Raji (cell line): Measurements from ENCODE around the gene DLG4.

ENCODE experiments used
- POLR2A ChIP-seq: IDR thresholded peaks from 2 replicates; pipeline ENCODE4 v1.6.1; 2011; ENCODE audit warnings: low read depth, low read length, control low read depth; ENCODE audit not compliant: insufficient read depth

The DLG4 gene

DNA sequence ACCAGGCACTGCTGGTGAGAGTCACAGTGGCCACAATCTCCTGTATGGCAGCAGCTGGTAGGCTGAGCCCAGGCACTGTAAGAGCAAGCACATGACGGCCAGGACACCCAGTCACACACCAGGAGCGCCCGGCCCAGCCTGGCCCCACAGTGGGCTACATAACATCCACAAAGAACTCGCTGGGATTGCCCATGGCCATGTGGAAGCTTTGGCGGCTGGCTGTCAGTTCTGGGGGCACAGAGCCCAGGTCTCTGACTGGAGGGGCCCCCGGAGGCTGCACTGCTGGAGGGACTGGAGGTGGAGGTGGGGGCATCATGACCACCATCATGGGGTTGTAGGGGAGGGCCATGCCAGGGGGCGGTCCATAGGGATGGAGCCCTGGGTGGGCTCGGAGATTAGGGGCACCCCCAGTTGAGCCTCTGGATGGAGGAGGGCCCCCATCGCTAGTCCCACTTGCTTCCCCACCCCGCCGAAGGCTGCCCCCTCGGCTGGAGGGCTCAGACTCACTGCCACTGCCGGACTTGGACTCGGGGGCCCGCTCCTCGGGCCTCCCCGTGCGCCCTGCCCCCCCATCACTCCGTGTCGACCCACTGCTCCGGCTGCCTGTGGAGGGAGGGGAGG lies 6.2 kb upstream of the DLG4 start:
- TF ChIP-seq POLR2A, result no peak

DNA sequence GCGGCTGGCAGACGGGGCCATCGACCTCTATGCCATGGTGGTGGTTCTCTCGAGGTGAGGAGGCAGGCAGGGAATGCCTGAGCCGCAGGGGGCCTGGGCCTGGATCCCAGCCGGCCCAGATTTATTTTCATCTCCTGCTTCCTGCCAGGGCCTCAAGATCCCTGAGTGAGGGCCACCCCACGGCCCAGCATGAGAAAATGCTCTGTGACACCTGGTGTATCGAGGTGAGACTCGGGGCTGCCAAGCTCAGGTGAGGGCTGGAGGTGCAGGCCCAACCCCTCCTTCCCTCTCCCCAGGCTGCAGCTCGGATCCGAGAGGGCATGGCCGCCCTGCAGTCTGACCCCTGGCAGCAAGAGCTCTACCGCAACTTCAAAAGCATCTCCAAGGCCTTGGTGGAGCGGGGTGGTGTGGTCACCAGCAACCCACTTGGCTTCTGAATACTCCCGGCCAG lies 5.0 kb upstream of the DLG4 start:
- TF ChIP-seq POLR2A, result no peak

DNA sequence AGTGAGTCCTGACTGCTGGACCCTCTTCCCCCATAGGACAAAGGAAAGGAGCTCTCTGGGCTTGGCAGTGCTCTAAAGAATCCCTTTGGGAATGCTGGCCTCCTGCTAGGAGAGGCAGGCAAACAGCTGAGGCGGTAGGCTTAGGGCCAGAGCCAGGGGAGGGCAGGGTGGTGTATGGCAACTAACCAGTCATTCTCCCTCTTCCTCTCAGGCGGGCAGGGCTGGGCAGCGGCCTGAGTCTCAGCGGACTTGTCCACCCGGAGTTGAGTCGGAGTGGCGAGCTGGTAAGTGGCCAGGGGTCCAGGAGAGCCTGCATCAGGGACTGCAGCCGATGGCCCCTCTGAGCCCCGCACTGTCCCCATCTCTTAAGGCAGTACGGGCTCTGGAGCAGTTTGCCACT lies 4.5 kb upstream of the DLG4 start:
- TF ChIP-seq POLR2A, result no peak

DNA sequence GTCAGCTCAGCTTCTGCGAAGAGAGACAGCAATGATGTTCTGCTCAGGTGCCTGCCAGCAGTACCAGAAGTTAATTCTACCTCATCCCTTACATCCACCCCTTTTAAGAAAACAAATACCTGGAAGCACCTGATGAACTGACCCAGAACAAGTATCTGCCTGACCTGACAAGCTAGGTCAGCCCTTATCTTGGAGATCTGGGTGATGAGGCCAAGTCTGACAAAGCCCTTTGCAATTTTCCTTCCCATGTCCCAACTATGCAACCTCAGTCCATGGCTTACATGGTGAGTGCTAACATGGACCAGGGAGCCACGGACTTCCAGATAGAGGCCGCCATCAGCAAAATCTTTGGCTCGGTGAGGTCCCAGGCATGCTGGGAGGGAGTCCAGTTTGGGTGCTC lies 3.7 kb upstream of the DLG4 start:
- no peak for TF ChIP-seq POLR2A

DNA sequence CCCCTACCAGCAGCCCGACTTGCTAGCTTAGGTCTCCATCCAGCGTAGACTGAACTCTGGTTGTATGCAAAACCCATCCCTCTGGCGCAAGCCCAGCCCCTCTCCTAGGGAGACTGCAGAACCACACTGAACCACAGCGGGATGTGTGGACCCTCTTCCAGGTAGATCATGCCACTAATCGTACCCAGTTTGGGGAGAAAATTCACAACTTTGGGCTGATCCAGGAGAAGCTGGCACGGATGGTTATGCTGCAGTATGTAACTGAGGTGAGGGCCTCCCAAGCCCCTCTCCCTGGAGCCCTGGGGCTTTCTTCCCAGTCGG lies 3.3 kb upstream of the DLG4 start:
- TF ChIP-seq POLR2A, result no peak; the same call in 1 of the 2 replicates

DNA sequence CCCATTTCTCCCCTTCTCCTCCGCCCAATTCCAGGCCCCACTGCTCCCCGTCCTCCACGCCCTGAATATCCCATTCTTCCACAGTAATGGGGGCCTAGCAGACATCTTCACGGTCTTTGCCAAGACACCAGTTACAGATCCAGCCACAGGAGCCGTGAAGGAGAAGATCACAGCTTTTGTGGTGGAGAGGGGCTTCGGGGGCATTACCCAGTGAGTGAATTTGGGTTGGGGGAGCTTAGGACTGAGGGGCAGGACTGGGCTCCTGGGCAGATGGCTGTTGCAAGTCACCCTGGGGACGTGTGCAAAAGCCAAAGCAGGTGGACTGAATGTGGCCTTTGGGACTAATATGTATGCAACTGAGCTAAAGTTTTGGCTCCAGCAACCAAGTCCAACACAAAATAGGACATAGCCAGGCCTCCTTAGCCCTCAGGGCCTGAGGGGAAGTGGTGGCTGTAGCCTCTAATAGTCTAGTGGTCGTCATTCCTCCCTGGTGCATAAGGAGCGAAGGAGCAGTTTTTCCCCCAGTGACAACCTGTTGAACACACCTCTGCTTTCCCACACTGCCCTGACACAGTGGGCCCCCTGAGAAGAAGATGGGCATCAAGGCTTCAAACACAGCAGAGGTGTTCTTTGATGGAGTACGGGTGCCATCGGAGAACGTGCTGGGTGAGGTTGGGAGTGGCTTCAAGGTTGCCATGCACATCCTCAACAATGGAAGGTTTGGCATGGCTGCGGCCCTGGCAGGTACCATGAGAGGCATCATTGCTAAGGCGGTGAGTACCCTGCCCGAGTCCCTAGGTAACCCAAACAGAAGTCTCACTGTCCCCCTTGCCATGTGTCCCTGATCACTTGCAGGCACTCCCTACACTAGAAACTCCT lies 2.7 kb upstream of the DLG4 start:
- peak; percentile 16; the same call in 1 of the 2 replicates for TF ChIP-seq POLR2A

DNA sequence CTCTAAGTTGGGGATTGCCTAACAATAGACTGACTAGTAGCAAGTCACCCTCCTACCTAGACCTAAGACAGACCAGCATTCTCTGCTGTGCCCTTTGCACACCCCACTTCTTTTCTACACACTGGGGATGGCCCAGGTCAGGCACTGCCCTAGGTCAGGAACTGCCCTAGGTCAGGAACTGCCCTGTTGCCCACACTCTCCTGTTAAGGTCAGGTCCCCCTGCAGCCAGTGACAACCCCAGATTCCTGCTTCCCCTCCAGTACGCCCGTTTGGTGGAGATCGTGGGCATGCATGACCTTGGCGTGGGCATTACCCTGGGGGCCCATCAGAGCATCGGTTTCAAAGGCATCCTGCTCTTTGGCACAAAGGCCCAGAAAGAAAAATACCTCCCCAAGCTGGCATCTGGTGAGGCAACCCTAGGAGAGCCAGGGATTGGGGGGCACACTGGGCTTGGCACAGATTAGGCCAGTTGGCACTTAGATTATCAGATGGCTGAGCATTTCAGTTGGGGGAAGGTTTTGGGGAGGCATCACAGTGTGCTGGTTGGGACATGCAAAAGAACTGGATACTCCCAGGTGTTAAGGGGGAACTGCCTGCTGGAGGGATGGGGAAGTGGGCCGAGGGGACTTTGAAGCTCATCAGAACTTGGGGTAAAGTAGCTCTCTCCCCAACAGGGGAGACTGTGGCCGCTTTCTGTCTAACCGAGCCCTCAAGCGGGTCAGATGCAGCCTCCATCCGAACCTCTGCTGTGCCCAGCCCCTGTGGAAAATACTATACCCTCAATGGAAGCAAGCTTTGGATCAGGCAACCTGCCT lies 1.8 kb upstream of the DLG4 start:
- peak; percentile 19; the same call in 1 of the 2 replicates for TF ChIP-seq POLR2A

DNA sequence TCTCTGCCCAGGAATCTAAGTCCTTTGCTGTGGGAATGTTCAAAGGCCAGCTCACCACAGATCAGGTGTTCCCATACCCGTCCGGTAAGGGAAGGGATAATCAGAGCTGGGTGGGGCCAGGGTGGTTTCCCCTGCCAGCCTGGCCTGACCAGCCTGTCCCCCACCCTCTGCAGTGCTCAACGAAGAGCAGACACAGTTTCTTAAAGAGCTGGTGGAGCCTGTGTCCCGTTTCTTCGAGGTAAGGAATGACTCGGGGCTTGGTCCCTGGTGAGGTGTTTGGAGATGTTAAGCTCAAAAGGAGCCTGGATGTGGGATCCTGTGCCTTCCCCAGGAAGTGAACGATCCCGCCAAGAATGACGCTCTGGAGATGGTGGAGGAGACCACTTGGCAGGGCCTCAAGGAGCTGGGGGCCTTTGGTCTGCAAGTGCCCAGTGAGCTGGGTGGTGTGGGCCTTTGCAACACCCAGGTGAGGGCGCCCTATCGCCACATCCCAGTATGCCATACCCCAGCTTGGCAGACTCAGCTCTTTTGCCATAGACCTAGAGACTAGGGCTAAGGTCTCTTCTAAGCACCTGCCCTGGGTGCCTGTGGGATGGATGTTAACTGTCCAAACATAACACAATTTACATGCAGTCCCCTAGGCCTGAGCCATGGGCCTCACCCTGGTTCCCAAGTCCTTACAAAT lies 1.1 kb upstream of the DLG4 start:
- TF ChIP-seq POLR2A, result peak; percentile 26; the same call in 1 of the 2 replicates

DNA sequence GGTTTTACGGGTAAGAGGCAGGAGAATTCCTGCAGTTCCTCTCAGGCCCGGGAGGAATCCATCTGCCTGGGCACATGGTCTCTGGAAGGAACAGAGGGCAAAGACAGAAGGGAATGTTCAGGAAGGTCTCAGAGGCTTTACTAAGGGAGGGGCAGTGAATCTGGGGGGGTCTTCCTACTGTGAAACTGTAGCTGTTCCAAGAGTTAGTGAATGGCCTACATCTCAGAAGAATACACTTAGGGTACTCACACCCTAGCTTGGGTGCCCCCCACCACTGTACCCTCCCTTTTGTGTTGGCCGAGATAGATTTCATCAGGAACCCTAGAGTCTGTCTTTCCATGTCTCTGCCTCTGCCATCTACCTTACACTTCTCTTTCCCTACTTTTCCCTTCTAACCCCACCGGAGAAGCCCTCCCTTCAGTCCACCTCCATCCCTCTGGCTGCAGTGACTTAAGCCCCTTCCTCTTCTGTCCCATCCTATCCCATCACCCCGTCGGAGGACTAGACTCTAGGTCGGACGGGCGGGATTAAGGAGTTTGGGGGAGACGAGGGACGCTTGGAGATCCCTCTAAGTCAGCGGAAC lies 316 bp downstream of the DLG4 start:
- TF ChIP-seq POLR2A, result no peak

DNA sequence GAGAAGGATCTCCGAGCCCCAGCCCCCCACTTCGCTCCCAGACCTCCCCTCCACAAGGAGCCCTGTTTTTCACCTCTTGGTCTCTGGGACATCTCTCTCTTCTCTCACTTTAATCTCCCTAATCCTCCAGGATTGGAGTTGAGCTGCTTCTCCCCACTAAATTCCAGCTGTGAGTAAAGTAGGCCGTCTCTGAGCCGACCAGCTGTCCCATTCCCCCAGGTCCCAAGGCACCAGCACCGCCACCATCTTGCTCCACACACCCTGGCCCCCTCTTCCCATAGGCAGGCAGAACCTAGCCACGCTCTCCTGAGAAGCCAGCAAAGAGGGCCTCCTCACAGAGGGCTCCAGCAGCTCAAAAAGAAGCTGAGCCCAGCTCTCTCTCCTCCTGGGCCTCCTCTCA lies 878 bp downstream of the DLG4 start:
- no peak for TF ChIP-seq POLR2A

DNA sequence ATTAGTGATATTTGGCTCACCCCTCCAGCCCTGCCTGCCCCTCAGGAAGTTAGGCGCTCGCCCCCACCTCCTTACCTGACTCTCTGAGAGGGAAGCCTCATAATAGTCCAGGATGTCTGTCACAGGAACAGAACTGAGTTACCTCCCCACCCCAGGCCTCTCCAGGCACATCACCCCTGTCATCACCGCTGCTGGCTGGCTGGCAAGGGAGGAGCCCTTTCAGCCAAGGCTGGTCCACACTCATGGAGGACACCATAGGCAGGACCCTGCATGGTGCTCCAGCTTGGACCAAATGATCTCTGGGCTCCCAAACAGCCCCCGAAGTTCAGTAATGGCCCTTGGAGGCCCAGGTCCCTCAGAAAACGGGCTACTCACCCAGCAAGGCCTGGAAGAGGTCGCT lies 1.5 kb downstream of the DLG4 start:
- no peak for TF ChIP-seq POLR2A

DNA sequence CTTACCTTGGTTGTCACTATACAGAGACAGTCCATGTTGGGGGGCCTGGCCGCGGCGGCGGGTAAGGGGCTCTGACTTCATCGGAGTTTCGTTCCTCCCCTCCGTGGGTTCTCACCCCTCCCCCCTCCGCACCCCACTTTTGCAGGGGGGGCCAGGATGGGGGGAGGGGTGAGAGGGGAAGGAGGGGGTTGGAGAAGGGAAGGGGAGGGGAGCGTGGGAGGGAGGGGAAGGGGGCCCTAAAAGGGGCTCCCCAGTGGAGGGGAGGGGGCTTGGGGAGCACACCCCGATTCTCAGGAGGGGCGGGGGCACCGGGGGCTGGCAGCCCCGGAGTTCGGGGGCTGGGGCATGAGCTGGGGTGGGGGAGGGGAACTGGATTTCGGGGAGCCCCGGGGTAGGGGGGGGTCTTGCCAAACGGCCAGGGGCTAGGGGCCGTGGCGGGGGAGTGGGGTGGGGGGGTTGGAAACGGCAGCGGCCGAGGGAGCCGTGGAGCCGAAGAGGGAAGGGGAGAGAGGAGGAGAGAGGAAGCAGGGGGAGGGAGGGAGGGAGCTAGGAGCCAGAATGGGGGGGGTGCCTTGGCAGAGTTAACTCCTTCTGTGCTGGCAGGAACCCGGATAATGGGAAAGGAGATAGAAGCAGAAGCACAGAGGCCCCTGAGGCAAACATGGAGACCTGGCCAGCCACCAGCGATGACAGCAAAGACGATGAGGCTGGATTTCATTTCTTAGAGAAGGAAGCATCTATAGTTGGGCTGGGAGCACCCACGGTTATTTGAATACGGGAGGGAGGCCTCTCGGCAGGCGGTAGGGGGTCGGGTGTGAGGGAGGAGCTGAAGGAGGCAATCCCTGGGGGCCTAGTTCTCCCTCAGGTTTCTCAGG lies 2.3 kb downstream of the DLG4 start:
- 0 out of 2 replicates have a peak, but pooled peaks have one; percentile 50 for TF ChIP-seq POLR2A

DNA sequence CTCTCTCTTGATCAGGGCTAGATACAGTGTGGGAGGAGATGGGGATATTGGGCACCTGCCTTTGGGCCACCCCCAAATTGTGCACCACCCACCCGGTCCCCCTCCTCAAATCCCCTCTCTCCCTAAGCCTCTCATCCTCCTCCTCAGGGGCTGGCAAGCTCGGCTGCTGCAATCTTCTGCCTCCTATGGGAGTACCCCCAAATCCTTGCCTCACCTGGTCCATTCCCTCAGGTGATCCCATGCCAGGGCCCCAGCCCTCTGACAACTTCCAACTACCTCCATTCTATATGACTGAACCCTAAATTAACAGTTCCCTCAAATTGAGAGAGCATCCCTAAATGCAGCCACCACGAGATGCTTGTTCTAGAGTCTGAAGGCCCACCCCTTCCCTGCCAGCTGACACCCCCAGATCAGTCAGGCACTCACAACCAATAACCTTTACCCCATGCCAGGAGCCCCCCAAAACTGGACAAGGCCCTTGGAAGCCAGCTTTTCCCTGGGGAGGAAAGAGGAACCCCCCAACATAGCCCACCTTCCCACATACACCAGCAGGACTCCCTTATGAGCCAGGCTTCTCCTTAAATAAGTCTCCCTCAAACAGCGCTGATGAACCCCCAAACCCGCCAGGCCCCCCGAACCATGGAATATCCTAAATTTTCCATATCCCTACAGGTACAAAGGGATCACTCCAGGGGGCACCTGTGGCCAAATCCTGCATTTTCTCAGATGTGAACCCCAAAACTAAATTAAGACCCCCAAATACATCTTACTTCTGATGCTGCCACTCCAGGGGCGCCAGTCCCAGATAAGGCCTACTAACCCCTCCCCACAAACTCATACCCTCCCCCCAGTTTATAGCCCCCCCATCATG lies 3.2 kb downstream of the DLG4 start:
- no peak for TF ChIP-seq POLR2A
